DND-41 (cell line): Measurements from ENCODE around the gene KCNJ1.

Experiments used
- CTCF ChIP-seq: IDR thresholded peaks from 2 replicates; pipeline ENCODE4 v1.5.1; 2012; ENCODE audit warnings: borderline replicate concordance, low read length, moderate library complexity, mild to moderate bottlenecking; ENCODE audit not compliant: poor library complexity, severe bottlenecking; ENCODE audit errors: extremely low read depth
- EZH2 ChIP-seq: IDR thresholded peaks from 3 replicates; pipeline ENCODE4 v1.6.1; 2012; ENCODE audit warnings: borderline replicate concordance, low read depth, mild to moderate bottlenecking, moderate library complexity, low read length, inconsistent platforms; ENCODE audit not compliant: severe bottlenecking

GRCh38 chr11:128802358-128802981, 64.6 kb downstream of the KCNJ1 start:
- TF ChIP-seq EZH2 (no peak), CTCF (peak; percentile 30)
